Measurements from ENCODE around the gene CLIC6. TPM values are rescaled to one million over a fixed set of nuclear protein-coding genes. Genes with fewer than 3 reads are reported as not detected.

The CLIC6 gene
- total and polyA plus RNA-seq, 9 donors = 1.0 to 12.2 (median 4.3) TPM

GRCh38 chr21:34702341-34703170 lies 33.8 kb downstream of the CLIC6 start:
- WGBS, 3 donors = 60 to 72% (median 71%) methylated on average over 22 of the region's 22 CpGs
- TF ChIP-seq EP300 (IDR thresholded peaks at IDR 0.05) (no peak), POLR2A (IDR thresholded peaks at IDR 0.05) (no peak)
- TF ChIP-seq, protein P1, sequence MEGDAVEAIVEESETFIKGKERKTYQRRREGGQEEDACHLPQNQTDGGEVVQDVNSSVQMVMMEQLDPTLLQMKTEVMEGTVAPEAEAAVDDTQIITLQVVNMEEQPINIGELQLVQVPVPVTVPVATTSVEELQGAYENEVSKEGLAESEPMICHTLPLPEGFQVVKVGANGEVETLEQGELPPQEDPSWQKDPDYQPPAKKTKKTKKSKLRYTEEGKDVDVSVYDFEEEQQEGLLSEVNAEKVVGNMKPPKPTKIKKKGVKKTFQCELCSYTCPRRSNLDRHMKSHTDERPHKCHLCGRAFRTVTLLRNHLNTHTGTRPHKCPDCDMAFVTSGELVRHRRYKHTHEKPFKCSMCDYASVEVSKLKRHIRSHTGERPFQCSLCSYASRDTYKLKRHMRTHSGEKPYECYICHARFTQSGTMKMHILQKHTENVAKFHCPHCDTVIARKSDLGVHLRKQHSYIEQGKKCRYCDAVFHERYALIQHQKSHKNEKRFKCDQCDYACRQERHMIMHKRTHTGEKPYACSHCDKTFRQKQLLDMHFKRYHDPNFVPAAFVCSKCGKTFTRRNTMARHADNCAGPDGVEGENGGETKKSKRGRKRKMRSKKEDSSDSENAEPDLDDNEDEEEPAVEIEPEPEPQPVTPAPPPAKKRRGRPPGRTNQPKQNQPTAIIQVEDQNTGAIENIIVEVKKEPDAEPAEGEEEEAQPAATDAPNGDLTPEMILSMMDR (IDR thresholded peaks at IDR 0.05) = no peak
- Histone ChIP-seq H3K27ac (no peak overlapping the region), H3K36me3 (no peaks in the 10 kb centered on the region), H3K4me3 (no peak overlapping the region), H3K27me3 (no peaks in the 10 kb centered on the region), H3K9me3 (no peaks in the 10 kb centered on the region), H3K4me1 (ENCODE audit: insufficient read depth) (peaks cover 2% of the 10 kb centered on the region)
- DNase-seq = no peak
- intact Hi-C loops (cut with DNase I) = no loop called here

DNA sequence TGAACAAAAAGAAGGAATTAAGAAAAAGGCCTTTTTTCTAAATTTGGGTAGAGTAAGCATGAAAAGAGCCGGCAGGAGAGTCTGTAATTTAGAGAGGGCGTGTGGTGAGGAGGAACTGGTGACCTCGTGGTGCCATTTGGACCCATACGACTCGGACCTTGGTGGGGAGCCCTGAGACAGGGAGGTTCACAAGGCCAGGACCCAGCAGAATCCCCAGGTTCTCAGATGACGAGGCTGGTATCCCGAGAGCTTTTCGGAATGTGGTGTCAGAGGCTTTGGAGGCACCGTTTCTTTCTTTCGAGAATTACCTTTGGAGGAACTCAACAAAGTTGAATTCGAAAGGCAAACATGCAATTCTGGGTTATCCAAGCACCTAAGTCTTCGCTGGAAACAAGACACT lies 34.8 kb downstream of the CLIC6 start:
- H3K4me3 ChIP-seq = no peak overlapping the region
- H3K4me1 ChIP-seq (ENCODE audit: insufficient read depth) = peaks cover 2% of the 10 kb centered on the region
- no peaks in the 10 kb centered on the region for H3K27me3 ChIP-seq
- no peaks in the 10 kb centered on the region for H3K36me3 ChIP-seq
- no peak for TF ChIP-seq POLR2A (IDR thresholded peaks at IDR 0.05)
- TF ChIP-seq, protein P1 (IDR thresholded peaks at IDR 0.05) = no peak
- TF ChIP-seq EP300 (IDR thresholded peaks at IDR 0.05) = no peak
- no peak overlapping the region for H3K27ac ChIP-seq
- intact Hi-C loops (cut with DNase I) = no loop called here
- WGBS, 3 donors = 93 to 96% (median 93%) methylated on average over 12 of the region's 12 CpGs
- DNase-seq = no peak
- no peaks in the 10 kb centered on the region for H3K9me3 ChIP-seq

DNA sequence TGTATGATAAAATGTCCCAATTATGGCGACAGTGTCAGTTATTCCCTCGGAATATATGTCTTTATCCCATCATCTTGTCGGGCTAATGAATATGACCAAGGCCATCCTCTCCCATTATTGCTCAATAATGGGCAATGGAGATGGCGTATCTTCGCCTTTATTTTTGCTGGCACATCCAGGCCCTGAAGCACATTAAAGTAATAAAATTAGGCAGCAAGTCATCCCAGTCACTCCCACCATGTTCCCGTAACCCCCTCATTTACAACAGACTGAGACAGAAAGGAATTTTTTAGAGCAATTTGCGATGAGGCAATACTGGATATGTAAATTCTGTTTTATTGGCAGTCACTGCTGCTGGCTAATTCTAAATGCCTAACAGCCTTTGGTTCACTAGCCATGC lies 35.3 kb downstream of the CLIC6 start:
- H3K4me3 ChIP-seq = no peak overlapping the region
- H3K27me3 ChIP-seq = no peaks in the 10 kb centered on the region
- H3K4me1 ChIP-seq (ENCODE audit: insufficient read depth) = peaks cover 2% of the 10 kb centered on the region
- H3K9me3 ChIP-seq = no peaks in the 10 kb centered on the region
- TF ChIP-seq POLR2A (IDR thresholded peaks at IDR 0.05) (no peak), EP300 (IDR thresholded peaks at IDR 0.05) (no peak)
- TF ChIP-seq, protein P1 (IDR thresholded peaks at IDR 0.05) = no peak
- H3K27ac ChIP-seq = no peak overlapping the region
- DNase-seq = no peak
- intact Hi-C loops (cut with DNase I) = no loop called here
- 41 to 64% (median 58%) methylated on average over 7 of the region's 7 CpGs for WGBS, 3 donors
- H3K36me3 ChIP-seq = no peaks in the 10 kb centered on the region

DNA sequence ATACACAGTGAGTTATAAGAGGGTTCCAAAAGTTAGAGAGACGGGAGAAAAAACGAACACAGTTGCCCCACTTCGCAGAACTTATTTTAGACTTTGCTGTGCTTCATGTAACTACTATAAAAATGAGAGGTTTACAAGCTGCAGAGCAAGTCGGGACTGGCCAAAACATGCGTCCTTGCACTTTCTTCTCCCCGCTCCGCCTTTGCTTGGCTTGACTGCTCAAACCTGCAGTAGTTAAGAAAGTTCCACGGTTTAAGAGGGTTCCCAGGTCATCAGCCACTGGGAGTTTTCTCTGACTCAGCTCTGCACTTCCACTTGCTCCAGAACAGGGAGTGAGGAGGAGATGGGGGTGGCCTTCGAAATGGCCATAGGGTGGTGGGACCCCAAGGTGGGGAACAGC lies 36.2 kb downstream of the CLIC6 start:
- intact Hi-C loops (cut with DNase I) = no loop called here
- peaks cover 2% of the 10 kb centered on the region for H3K4me1 ChIP-seq (ENCODE audit: insufficient read depth)
- no peak overlapping the region for H3K4me3 ChIP-seq
- H3K36me3 ChIP-seq = no peaks in the 10 kb centered on the region
- DNase-seq = no peak
- TF ChIP-seq, protein P1 (IDR thresholded peaks at IDR 0.05) = no peak
- no peak for TF ChIP-seq POLR2A (IDR thresholded peaks at IDR 0.05)
- no peak for TF ChIP-seq EP300 (IDR thresholded peaks at IDR 0.05)
- H3K9me3 ChIP-seq = no peaks in the 10 kb centered on the region
- no peak overlapping the region for H3K27ac ChIP-seq
- no peaks in the 10 kb centered on the region for H3K27me3 ChIP-seq
- WGBS, 3 donors = 43 to 61% (median 59%) methylated on average over 9 of the region's 9 CpGs
